Epidermal melanocyte (primary cell): ENCODE results near the gene NFATC4.
"Not testable (repeated sequence)": the region's sequence is repeated elsewhere in the genome, so short reads cannot be mapped to it uniquely, and the experiment has no call there.

Experiments used
- DNase-seq: peaks from one replicate; pipeline ENCODE4 v3.0.0; 2011; ENCODE audit warnings: low spot score; ENCODE audit not compliant: insufficient read length

The NFATC4 gene

DNA sequence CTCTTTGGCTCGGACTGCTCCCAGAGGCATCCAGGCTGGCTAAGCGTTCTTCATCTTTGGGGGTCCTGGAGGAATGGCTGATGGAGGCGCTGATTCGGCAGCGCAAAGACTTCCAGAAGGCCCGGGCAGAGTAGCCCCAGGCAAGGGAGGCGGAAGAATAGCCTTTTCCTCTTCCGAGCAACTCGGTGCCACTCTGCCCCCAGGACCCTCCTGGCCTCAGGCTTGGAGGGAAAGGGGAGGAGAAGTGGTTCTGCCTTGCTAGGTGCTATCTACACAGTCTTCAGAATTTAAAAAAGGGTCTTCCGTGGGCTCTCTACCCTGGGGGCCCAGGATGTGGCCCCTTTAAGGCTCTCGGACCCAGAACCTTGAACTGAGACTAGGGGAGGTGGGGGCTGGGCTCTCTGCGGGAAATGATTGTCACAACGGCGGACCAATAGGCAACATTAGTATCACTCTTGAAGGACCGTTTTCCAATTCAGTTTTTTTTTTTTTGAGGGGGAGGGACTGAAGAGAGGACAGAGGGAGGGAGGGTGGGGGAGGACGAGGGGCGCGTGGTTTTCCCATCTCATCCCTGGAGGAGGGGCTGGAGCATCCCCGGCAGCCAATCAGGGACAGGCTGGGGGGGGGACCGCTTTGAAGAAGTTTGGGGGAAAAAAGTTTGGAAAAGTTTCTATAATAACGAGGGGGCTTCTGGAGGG is at the start of gene NFATC4:
TSS of gene NFATC4 (plus strand) at position 671 of the 698 bp plus-strand sequence. CDS start 157 bp downstream, outside the sequence.
- peak; percentile 92 for DNase-seq

DNA sequence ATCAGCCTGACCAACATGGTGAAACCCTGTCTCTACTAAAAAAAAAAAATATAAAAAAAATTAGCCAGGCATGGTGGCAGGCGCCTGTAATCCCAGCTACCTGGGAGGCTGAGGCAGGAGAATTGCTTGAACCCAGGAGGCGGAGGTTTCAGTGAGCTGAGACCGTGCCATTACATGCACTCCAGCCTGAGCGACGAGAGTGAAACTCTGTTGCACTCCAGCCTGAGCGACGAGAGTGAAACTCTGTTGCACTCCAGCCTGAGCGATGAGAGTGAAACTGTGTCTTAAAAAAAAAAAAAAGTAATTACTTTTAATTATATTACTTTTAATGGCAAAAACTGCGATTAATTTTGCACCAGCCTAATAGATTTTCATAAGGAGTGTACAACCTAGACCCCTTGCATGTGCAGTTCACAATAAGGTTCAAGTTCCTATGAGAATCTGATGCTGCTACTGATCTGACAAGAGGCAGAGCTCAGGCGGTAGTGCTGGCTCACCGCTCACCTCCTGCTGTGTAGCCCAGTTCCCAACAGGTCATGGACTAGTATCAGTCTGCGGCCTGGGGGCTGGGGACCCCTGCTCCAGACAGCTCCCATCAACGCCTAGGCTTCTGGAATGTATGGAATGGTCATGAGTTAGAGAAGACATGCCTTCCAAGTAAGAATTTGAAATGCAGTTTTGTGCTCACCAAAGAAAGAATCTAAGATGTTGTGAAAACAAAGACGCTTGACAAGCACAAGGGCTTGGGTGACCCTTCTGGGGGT is 46.6 kb upstream of the NFATC4 start:
- DNase-seq: no peak

DNA sequence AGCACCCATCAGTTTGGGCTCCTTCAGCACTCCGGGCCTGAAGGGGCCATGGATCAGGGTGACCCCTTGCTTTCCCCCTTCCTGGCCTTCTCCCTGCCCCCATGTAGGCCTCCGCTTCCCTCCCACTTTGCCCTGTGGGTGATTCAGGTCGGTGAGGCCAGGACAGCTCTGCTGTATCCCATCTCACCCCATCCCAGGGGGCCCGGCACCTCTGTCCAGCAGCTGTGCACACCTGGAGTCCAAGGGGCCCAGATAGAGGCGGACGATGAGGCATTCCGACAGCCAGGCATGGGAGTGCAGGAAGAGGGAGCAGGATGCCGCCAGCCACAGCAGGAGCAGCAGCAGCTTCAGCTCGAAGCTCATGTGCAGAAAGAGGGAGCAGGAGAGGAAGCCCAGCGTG is 45.3 kb upstream of the NFATC4 start:
- DNase-seq: no peak

DNA sequence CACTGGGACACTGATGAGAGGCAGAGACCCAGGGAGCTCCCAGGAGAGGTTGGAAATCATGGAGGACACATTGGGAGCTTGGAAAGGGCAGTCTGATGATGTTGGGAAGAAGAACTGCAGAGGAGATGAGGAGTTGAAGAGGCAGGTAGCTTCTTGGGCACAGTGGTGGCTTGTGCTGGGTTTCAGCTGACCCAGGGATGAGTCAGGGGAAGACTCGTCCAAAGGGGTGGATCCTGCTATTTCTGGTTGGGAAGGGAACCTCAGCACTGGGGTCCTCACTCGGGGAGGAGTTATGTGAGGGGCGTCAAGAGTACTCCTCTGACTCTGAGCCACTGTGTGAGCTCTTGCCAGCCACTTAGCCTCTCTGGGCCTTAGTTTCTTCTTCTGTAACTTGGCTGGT is 44.6 kb upstream of the NFATC4 start:
- no peak for DNase-seq

DNA sequence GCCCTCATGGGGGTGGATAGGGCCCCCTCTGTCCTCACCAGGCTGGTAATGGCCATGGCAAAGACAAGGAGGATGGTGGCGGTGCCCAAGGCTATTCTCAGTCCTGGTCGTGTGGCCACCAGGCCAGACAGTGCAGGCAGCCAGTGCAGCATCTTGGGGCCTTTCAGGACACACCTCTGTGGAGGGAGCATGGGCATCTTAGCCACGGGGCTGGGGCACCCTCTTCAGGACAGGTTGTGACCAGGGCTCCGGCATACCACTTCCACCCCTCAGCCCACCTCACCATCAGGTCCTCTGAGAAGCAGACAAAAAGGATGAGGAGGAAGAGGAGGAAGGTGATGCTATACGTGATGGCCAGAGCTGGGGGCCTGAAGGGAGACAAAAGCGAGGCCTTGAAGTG is 44.0 kb upstream of the NFATC4 start:
- DNase-seq: no peak

DNA sequence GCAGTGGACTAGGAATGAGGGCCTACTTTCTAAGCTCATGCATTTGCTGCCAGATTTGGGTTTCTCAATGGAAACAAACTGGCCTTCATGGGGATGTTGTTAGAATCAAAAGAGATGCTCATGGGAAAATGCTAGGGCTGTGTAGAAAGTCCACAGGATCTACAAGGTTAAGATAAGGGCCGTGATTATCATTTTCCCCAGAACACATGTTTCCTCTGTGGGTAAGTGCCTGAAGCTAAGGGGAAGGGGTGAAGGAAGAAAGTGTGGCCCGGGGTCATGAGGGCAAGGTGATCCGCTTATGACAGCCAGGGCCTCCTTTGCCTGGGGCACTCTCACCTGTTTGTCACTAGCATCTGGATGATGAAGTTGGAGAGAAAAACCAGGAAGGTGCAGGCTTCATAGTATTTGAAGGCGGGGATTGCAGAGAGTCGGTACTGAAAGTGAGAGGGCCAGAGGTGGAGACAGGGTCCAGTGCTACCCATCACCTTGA is 42.9 kb upstream of the NFATC4 start:
- no peak for DNase-seq

DNA sequence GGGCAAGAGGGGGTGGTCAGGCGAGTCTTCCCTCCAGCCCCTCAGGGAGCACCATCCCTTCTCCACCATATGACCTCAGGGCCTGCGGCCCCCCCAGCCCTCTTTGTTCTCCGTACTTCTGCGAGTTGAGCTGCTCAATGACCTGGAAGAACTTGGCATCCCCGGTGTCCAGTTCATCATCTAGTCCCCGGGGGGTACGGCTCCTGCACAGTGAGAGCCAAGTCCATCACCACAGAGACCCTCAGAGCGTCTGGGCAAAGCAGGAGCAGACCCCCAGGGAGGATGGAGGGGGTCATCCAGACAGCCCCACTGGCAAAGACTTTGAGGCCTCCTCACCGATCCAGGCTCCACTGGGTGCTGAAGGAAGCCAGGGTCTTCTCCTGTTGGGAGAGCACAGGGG is 42.0 kb upstream of the NFATC4 start:
- no peak for DNase-seq

DNA sequence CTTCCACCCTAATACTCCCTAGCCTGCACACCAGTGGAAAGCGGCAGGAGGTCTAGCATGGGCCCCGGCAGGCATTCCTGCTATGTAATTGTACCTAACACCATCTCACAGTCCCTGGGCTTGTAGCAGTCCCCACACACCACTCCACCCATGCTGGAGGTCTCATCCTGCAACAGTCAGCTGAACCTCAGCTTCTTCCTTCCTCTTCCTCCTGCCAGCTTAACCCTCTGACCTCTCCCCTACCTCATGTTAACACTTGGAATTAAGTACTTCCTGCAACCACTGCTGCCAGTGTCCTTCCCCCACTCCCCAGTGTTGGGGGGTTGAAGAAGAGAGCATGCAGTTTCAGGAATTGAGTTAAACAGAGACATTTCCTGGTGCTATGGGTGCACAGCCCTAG is 40.7 kb upstream of the NFATC4 start:
- DNase-seq: no peak

DNA sequence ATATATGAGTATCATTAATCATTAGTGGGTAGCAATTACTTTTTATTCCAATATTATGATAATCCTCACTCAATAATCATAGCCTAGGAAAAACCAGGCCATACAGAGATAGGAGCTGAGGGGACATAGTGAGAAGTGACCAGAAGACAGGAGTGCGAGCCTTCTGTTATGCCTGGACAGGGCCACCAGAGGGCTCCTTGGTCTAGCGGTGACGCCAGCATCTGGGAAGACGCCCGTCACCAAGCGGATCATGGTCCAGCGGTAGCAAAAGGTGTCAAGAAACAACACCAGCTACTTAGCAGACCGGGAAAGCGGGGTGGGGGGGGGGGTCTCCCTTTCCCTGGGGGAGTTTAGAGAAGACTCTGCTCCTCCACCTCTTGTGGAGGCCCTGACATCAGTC is 40.1 kb upstream of the NFATC4 start:
- DNase-seq: not testable (repeated sequence)

DNA sequence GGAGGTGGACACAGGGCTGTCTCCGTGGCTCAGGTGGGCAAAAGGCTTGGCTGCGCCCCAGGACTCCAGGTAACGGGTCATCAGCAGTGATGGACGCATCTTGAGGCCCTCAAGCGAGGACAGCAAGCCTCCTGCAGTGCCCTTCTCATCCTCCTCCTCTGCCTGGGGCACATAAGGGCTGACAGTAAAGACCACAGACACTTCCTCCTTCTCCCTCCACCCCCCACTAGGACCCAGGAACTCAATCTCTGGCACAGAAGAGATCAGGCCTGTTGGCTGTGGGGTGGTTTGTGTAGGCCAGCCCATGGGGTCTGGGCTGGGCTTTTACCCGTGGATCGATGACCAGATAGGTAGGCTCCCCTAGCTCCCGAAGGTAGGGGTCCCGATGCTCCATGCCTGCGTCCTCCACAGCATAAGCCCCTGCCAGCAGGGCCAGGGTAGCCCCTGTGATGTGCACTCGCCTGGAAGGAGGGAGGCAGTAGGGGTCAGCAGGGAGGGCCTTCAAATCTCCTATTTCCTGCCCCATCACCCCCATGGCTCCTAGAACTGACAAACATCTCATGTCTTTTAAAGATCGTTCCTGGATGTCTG is 38.8 kb upstream of the NFATC4 start:
- DNase-seq: no peak

DNA sequence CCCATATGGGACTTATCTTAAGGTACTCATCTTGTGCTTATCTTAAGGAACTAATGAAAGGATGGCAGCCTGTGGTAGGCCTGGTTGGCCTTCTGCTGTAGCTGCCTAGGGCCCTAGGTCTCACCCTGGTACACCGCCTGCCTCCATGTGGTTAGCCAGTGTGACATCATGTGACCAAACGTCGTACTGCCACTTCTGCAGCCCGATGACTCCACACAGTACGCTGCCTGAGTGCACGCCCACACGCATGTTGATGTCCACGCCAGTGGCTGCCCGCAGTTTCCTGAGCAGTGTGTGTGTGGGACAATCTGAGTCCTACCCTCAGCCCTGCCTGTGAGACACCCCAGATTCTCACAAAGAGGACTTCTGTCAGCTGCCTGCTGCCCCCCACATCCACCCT is 38.2 kb upstream of the NFATC4 start:
- DNase-seq: no peak

DNA sequence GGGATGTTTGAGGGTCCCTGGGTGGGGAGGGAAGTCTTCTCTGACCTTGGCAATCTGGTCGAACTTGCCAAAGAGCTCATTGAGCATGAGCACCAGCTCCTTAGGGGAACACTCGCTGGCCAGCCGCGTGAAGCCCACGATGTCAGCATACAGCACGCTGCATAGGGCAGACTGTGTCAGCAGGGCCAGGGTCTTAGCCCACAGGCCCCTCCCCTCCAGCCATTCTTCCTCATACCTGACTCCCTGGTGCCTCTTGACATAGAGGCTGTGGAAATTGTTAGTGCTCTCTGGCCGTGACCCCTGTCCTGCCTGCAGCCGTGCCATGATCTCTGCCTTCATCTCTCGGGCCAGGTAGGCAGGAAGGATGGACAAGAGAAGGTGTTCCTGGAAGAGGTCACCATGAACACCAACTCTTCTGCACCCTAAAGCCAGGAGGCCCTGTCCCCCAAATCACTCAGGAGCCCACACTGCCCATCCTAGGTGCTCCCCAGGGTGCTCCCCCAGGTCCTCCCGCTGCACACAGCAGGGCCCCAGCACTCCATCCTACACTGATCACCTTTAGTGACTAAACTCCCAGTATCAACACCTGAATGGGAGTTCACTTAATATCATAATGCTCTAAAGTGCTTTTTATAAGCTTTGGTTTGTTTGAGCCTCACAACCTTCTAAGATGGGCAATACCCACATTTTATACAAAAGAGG is 36.9 kb upstream of the NFATC4 start:
- DNase-seq: no peak

DNA sequence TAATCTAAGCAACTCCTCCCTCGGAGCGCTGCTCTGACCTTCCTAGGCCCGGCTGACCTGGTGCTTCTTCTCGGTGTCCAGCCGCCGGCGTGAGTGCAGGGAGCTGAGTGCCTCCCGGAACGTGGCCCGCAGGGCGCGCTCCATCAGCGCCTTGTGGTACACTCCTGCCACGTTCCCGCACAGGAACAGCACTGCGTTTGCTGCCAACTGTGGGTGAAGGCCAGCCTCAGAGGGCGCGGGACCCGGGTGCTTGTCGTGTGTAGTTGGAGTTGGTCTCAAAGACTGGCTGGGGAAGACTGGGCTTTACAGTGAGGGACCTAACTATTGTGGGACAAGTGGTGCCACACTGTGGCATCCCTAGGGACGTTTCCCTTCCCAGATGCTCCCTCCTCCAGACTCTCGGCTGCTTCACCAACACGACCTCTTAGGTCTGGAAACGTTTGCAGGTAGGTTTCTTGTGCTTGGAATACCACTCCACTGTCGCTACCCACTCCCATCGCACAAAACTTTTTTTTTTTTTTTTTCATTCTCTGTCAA is 36.2 kb upstream of the NFATC4 start:
- DNase-seq: no peak

DNA sequence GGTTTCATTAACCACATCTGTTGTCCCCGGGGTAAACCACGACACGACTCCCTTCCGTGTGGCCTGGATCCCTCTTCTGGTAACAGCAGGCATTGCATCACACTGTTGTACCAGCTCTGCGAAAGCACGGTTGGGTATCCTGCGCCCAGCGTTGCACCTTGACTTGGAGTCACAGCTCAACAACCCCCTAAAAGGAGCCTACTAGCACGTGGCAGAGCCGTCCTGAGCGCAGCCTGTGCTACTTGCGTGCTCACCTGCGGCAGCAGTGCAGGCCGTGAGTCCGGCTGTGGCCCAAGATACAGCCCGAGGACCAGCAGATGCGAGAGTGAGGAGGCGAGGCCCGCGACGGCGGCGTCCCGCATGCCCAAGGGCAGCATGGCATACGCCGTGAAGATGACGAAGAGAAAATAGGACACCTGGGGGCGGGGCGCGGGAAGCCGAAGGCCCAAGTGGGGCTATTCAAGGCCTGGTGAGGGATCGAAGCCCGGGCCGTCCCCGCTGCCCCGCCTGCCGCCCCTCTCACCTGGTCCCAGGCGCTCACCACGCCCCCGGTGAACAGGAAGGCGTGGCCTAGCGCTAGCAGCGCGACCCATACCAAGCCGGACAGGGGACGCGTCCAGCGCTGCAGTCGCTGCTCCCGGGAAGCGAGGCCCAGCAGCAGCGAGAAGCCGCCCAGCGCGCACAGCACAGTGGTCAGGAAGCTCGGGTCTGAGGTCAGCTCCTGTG is 35.6 kb upstream of the NFATC4 start:
- peak; percentile 89 for DNase-seq

DNA sequence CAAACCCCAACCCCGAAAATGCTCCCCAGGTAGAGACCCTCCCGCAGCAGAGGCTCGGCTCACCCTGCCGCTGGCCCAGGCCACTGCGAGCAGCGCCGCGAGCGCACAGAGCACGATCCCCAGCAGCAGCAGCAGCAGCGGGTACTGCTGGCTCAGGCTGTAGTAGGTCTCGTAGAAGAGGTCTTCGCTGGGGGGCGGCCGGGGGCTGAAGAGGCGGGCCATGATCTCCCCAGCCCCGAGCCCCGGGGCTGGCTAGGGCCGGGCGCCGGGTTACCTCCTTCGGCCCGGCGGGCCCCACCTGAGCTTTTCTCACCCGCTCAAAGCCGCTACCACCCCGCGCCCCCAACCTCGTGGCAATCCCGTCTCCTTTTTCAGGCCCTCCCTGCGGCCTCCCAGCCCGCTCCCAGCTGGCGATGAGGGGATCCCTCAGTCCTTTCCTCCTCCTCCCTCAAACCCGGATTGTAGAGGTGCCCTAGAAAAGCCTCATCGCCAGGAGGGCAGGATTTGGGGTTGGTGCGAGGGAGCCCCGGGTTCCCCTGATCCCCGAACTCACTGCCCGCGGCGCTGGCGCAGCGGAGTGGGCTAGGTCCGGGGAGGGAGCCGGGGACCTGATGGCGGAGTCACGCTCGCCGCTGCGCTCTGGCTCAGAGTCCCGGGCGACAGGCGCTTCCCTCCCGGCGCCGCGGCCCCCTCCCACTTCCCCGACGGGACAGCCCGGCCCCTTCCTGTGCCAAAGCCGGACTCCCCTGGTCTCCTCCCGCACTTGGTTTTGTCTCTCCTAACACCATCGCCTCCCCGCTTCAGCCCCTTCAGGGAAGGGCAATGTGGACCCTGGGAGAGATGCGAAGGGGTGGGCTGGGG is 33.3 kb upstream of the NFATC4 start, which contains the start of gene ADCY4:
TSS of gene ADCY4 (minus strand) at position 641 of the 861 bp plus-strand sequence. CDS start at position 222, 419 bp downstream.
- DNase-seq: no peak

DNA sequence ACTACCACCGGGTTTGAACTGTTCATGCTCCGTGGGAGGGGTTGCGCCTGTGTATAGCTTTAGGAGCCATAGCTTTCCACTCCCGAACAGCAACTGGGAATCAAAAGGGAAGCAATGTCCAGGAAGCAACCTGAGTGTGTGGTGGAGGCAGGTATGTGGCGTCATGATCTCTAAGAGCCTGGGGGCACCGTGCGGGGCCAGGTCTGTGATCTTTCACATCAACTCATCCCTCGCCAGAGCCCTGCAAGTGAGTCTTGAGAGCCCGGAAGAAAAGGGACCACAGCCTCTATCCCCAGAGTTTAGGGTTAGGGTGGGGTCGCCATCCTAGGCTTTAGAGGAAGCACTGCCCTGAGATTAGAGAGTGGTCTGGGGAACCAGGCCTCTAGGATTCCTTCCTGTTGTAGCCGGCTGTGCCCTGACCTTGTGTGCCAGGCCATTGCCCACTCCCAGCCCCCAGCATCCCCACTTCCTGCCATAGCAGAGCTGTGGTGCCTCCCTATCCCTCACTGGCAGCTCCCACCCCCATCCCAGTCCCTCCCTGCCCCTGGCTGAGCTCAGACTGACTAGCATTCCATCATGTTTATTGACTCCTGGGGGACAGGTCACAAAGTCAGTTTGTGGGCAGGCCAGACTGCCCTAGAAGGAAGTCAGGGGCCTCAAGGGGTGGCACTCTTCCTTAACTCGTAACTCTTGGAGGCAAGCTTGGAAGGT is 32.4 kb upstream of the NFATC4 start:
- DNase-seq: no peak

DNA sequence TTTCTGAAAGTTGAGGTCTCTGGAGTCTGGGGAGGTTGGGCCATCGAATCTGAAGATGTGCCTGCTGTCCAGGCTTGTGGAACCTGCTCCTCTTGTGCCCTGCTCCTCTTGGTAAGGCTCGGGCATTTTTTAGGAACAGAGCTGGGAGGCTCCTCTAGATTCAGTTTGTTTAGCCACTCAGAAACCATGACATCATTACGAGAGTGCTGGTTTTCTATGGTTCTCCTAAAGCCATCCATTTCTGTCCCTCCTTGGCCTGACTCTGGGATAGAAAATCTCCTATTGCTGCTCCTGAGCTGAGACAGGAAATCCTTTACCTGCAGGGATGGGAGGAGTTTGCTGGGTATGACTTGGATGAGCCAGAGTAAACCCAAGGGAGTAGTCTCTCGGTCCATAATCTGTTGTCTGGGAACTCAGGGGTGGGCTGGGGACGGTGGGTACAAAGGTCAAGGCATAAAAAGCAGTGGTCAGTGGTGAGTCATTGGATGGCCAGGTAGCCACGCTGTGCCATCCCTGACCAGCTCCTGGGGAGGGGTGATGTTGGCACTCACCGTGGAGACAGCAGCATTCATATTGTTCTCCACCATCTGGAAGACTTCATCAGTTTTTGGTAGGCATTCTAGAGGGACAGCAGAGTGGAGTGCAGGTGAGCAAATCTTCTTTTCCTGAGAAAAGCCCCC is 30.7 kb upstream of the NFATC4 start:
- no peak for DNase-seq

DNA sequence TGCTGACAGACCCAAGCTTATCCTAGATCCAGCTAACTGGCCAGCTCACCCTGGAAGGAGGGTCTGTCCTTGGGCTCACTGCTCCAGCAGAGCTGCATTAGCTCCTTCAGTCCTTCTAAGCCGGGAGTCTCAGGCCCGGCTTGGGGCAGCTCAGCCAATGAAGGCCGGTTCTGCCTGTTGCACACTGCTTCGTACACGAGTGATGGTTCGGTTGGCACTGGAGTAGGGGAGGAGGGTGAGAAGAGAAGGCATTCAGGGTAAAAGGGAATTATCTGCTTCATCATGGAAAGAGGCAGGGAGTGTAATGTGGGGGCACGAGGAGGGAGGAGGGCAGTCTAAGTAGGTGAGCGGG is 30.2 kb upstream of the NFATC4 start:
- no peak for DNase-seq

DNA sequence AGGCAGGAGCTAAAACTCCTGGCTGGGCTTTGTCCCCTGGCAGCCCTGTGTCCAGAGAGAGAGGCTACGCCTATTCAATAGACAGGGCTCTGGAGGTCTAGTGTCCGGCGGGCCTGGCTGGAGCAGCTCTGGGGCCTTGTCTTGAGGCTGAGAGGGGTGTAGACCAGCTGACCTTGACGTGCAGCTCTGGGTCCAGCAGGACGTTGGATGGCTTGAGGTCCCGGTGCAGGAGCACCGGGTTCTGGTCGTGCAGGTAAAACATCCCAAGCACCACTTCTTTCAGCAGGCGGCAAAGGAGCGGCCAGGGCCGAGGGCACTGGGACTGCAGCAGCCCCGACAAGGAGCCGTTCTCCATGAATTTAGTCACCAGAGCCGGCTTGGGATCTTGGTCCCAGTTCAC is 29.1 kb upstream of the NFATC4 start:
- no peak for DNase-seq
